Esophagus (tissue), 2 donors: ENCODE results near the gene TMOD4. TPM values are rescaled to one million over a fixed set of nuclear protein-coding genes. Genes with fewer than 3 reads are reported as not detected.

Experiments used
- H3K27ac ChIP-seq, 2 donors: one replicate each; pipeline ENCODE4 v1.5.1; 2013; ENCODE audit warnings: low read depth in 2 of 2, mild to moderate bottlenecking in 2 of 2, inconsistent platforms in 1 of 2, low read length in 1 of 2, moderate library complexity in 1 of 2
- H3K27me3 ChIP-seq, 2 donors: one replicate each; pipeline ENCODE4 v1.6.1; 2013; ENCODE audit warnings: low read length in 2 of 2, control low read depth in 1 of 2, mild to moderate bottlenecking in 1 of 2; ENCODE audit not compliant: insufficient read depth in 2 of 2, control insufficient read depth in 1 of 2
- H3K36me3 ChIP-seq, 2 donors: one replicate each; pipeline ENCODE4 v1.6.1; 2013; ENCODE audit warnings: low read length in 1 of 2; ENCODE audit not compliant: control insufficient read depth in 2 of 2, insufficient read depth in 2 of 2
- H3K4me1 ChIP-seq, 2 donors: one replicate each; pipeline ENCODE4 v1.6.1; 2013; ENCODE audit warnings: low read length in 1 of 2; ENCODE audit not compliant: control insufficient read depth in 2 of 2, insufficient read depth in 2 of 2
- H3K4me3 ChIP-seq, 2 donors: one replicate each; pipeline ENCODE4 v1.5.1; 2013; ENCODE audit warnings: low read length in 2 of 2, mild to moderate bottlenecking in 2 of 2, low read depth in 1 of 2, moderate library complexity in 1 of 2
- H3K9me3 ChIP-seq, 2 donors: one replicate each; pipeline ENCODE4 v1.6.1; 2013; ENCODE audit warnings: mild to moderate bottlenecking in 2 of 2, low read depth in 1 of 2, low read length in 1 of 2, moderate library complexity in 1 of 2; ENCODE audit not compliant: control insufficient read depth in 2 of 2, insufficient read depth in 1 of 2
- WGBS, 2 donors: extraction: QIAGEN DNeasy Blood & Tissue Kit; methylation state at CpG; one replicate each; pipeline ENCODE4 v1.1.7; 2013; 5-methylcytosine and 5-hydroxymethylcytosine counted together
- polyA plus RNA-seq, 2 donors: library from polyadenylated mRNA; stranded (reverse); fragments of 200-250 nt; gene quantifications; one replicate each; pipeline ENCODE4 v1.2.3, GENCODE V29; 2013
- donor health status: healthy with polysubstance abuse.
- donor health status: Bipolar disorder and iron deficiency.

Gene TMOD4
- polyA plus RNA-seq, 2 donors = 0.14 to 0.22 TPM

DNA sequence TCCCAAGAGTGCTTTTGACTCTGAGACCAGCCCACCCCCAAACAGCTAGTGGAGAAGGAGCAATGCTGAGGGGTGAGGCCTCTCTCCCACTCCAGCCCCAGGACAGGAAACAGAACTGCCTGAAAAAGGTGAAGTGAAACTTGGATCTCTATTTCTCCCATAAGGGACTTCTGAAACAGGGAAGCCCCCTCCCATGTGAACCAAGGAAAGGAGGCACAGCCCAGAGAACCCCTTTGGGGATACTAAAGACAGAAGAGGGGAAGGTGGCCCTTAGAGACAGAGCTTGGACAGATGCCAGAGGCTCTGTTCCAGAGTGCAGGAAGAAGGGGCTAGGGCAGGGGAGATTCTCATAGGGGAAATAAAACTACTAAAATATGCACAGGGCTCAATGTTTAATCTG is 16.4 kb downstream of the TMOD4 start:
- H3K4me1 ChIP-seq = no peaks in the 10 kb centered on the region
- H3K36me3 ChIP-seq = peaks cover 9 to 15% of the 10 kb centered on the region in 2 donors
- no peak overlapping the region for H3K27ac ChIP-seq
- no peaks in the 10 kb centered on the region for H3K27me3 ChIP-seq
- no peak overlapping the region for H3K4me3 ChIP-seq
- no peaks in the 10 kb centered on the region for H3K9me3 ChIP-seq

GRCh38 chr1:151158751-151159251 is 17.0 kb downstream of the TMOD4 start:
- 88 to 89% methylated on average over 22 of the region's 22 CpGs for WGBS, 2 donors
- Histone ChIP-seq H3K27ac (no peak overlapping the region), H3K36me3 (peaks cover 9 to 15% of the 10 kb centered on the region in 2 donors)

GRCh38 chr1:151158326-151158725 is 17.5 kb downstream of the TMOD4 start:
- no peak overlapping the region for H3K4me3 ChIP-seq
- peaks cover 9 to 15% of the 10 kb centered on the region in 2 donors for H3K36me3 ChIP-seq
- no peak overlapping the region for H3K27ac ChIP-seq
- WGBS, 2 donors = 71 to 78% methylated on average over 5 of the region's 5 CpGs
- no peaks in the 10 kb centered on the region for H3K9me3 ChIP-seq
- H3K27me3 ChIP-seq = no peaks in the 10 kb centered on the region
- H3K4me1 ChIP-seq = no peaks in the 10 kb centered on the region

More at GRCh38 chr1:151158751-151159251, 17.0 kb downstream of the TMOD4 start:
- no peak overlapping the region for H3K4me3 ChIP-seq
- no peaks in the 10 kb centered on the region for H3K4me1 ChIP-seq
- no peaks in the 10 kb centered on the region for H3K27me3 ChIP-seq
- H3K9me3 ChIP-seq = no peaks in the 10 kb centered on the region

GRCh38 chr1:151157067-151157531 is 18.7 kb downstream of the TMOD4 start:
- Histone ChIP-seq H3K4me1 (no peaks in the 10 kb centered on the region), H3K9me3 (no peaks in the 10 kb centered on the region), H3K27me3 (no peaks in the 10 kb centered on the region), H3K36me3 (peaks cover 9 to 15% of the 10 kb centered on the region in 2 donors), H3K4me3 (peak overlapping the region in 1 of 2 donors; percentile 20), H3K27ac (peak overlapping the region; percentile 11 to 44)
- 74 to 77% methylated on average over 6 of the region's 6 CpGs for WGBS, 2 donors

- peak within 1 kb of the TSS; percentile 11 to 44 for H3K27ac ChIP-seq
- peaks cover 9 to 11% of the 10 kb centered on the region in 2 donors for H3K36me3 ChIP-seq
- H3K27me3 ChIP-seq = no peaks in the 10 kb centered on the region
- H3K4me1 ChIP-seq = no peaks in the 10 kb centered on the region
- H3K9me3 ChIP-seq = no peaks in the 10 kb centered on the region
- 40 to 44% methylated on average over 4 of the region's 4 CpGs for WGBS, 2 donors
- H3K4me3 ChIP-seq = peak within 1 kb of the TSS in 1 of 2 donors; percentile 20
Observed at GRCh38 chr1:151156515-151156819, 19.3 kb downstream of the TMOD4 start, which contains the start of gene TNFAIP8L2. Gene TNFAIP8L2 (plus strand): TSS chr1:151156649. CDS start chr1:151158698, 2,049 bp downstream.

GRCh38 chr1:151147665-151148064 is 28.1 kb downstream of the TMOD4 start:
- no peaks in the 10 kb centered on the region for H3K36me3 ChIP-seq
- H3K27me3 ChIP-seq = no peaks in the 10 kb centered on the region
- H3K4me3 ChIP-seq = no peak overlapping the region
- WGBS, 2 donors = 91 to 95% methylated on average over 2 of the region's 2 CpGs
- H3K9me3 ChIP-seq = no peaks in the 10 kb centered on the region
- peaks cover 0 to 11% of the 10 kb centered on the region in 2 donors for H3K4me1 ChIP-seq
- peak overlapping the region in 1 of 2 donors; percentile 89 for H3K27ac ChIP-seq

DNA sequence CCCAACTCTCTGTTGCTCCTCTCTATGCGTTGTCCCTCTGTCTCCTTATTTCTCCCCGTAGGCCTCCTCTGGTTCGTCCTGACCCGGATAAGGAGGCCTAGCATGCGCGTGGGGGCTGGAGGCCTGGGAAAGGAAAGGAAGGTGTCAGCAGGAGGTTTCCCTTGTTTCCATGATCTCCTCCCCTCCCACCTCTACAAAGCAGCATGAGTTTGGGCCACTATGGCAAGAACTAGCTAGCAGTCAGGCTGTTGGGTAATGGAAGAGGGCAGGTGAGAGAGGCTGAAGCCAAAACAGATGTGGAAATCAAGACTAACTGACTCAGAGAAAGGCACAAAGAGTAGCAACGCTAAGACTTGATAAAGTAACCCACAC is 28.7 kb downstream of the TMOD4 start:
- Histone ChIP-seq H3K9me3 (no peaks in the 10 kb centered on the region), H3K36me3 (no peaks in the 10 kb centered on the region), H3K27ac (peak overlapping the region; percentile 60 to 89), H3K4me3 (peak overlapping the region; percentile 69), H3K27me3 (no peaks in the 10 kb centered on the region), H3K4me1 (peaks cover 0 to 11% of the 10 kb centered on the region in 2 donors)
- WGBS, 2 donors = 16 to 19% methylated on average over 7 of the region's 7 CpGs

GRCh38 chr1:151146412-151147131 is 29.2 kb downstream of the TMOD4 start, which contains the start of gene SEMA6C:
Gene SEMA6C (minus strand): TSS chr1:151146631. CDS start chr1:151142621, 4,010 bp downstream.
- peak within 1 kb of the TSS; percentile 69 for H3K4me3 ChIP-seq
- H3K4me1 ChIP-seq = peaks cover 0 to 11% of the 10 kb centered on the region in 2 donors
- H3K36me3 ChIP-seq = no peaks in the 10 kb centered on the region
- WGBS, 2 donors = 0% methylated on average over 60 to 61 of the region's 61 CpGs
- no peaks in the 10 kb centered on the region for H3K9me3 ChIP-seq
- H3K27ac ChIP-seq = peak within 1 kb of the TSS; percentile 60 to 89
- H3K27me3 ChIP-seq = no peaks in the 10 kb centered on the region

GRCh38 chr1:151146072-151146411 is 29.7 kb downstream of the TMOD4 start:
- no peaks in the 10 kb centered on the region for H3K36me3 ChIP-seq
- 1 to 3% methylated on average over 26 of the region's 26 CpGs for WGBS, 2 donors
- H3K27me3 ChIP-seq = no peaks in the 10 kb centered on the region
- H3K4me3 ChIP-seq = peak overlapping the region; percentile 69
- H3K4me1 ChIP-seq = peaks cover 0 to 11% of the 10 kb centered on the region in 2 donors
- no peaks in the 10 kb centered on the region for H3K9me3 ChIP-seq
- H3K27ac ChIP-seq = peak overlapping the region; percentile 48 to 72
